Mesangial cell (primary cell): ENCODE data around the gene RBM22. TPM values are rescaled to one million over a fixed set of nuclear protein-coding genes. Genes with fewer than 3 reads are reported as not detected.

Experiments
- total RNA-seq: library from RNA; depleted of rRNA; stranded (reverse); fragments of >200 nt; gene quantifications from 2 replicates; pipeline ENCODE4 v1.2.3, GENCODE V29; 2015

Gene RBM22
- 22.8 and 25.1 TPM in 2 replicates for total RNA-seq

DNA sequence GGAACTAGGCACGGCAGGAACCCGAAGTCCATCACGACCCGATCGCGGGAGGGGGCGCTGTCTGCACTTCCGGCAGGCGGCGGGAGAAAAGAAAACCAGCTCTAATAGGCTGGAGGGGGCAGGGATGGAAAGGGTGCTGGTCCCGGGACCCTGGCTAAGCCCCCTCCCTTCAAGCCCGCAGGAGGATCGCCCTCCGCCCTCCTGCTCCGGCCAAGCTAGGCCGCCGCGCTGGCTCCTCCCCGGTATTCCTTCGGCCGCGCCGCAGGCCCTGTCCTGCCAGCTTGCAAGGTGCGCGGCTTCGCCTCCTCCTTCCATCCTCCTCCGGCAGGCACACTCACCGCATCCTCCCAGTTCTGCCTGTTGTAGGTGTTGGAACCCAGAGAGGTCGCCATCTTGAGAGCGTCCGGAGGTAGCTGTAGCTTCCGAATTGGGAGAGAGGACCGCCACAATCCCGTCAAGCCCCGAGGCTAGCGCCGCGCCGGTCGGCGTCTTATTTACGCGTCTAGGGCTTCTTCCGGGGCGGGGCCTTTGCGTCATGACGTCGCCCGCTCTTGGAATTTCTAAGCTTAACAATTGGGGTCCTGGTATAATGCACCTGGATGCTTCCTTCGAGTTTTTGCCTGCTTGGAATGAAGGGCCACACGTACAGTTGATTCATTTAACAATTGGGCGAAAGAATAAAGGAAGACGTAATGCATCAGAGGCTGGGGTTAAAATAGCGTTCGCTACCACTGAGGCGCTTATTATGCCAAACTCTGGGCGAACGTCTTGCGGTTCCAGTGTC lies at the start of gene RBM22:
Gene RBM22, minus strand, starts transcription at position 469 of the 784 bp plus-strand sequence. Its CDS starts 77 bp downstream, at position 392.

DNA sequence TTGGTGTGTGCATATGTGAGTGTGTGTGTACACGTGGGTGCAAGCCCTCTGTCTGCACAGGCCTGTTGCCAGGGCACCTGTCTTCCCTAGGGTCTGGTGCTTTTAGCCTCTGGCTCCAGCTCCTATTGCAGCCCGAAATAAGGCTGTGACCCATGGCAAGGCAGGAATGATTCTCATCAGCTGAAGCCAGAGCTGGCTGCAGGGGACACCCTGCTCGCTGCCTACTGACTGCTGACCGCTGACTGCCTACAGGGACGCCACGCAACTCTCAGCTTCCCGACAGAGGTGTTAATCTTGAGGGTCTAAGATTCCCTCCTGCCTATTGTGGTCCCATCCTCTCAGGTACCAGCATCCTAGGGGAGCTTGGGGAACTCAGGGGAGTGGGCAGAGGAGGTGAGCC lies 39.8 kb downstream of the RBM22 start, which contains the start of gene MYOZ3:
Gene MYOZ3, plus strand, starts transcription at position 166 of the 400 bp plus-strand sequence. CDS start 1,691 bp downstream, outside the sequence.

Other genes starting within 250 kb of the RBM22 start
- 103 and 157 TPM in 2 replicates for gene NDST1, start 192.9 kb downstream of the RBM22 start, total RNA-seq
- 4.1 and 11.0 TPM in 2 replicates for gene SYNPO, start 60.4 kb downstream of the RBM22 start, total RNA-seq
- 1.5 and 2.4 TPM in 2 replicates for gene MYOZ3, start 39.8 kb downstream of the RBM22 start, total RNA-seq
- 27.1 and 35.6 TPM in 2 replicates for gene DCTN4, start 58.0 kb upstream of the RBM22 start, total RNA-seq
- 18.9 and 33.1 TPM in 2 replicates for gene SMIM3, start 77.7 kb upstream of the RBM22 start, total RNA-seq
- gene IRGM, start 145.5 kb upstream of the RBM22 start, total RNA-seq = not detected in 2 replicates
- gene ZNF300, start 203.9 kb upstream of the RBM22 start, total RNA-seq = 3.7 and 4.1 TPM in 2 replicates